Measurements from ENCODE around the gene PBX1.

- TF ChIP-seq CTCF (IDR thresholded peaks at IDR 0.05; ENCODE audit: low read depth, low read length) (no peak), EZH2phosphoT487 (IDR thresholded peaks at IDR 0.05; ENCODE audit: low read depth) (no peak)
These were observed at the start of gene PBX1 for GRCh38 chr1:164558461-164559341.

All from OCI-LY3 (cell line).